Astrocyte of the cerebellum (primary cell): ENCODE data around the gene AOAH.
"Not testable (repeated sequence)": the region's sequence is repeated elsewhere in the genome, so short reads cannot be mapped to it uniquely, and the experiment has no call there.

Experiments
- DNase-seq: peaks from one replicate; pipeline ENCODE4 v3.0.0-alpha.2; 2011; ENCODE audit warnings: low read depth
- H3K4me3 ChIP-seq: 2 replicates; pipeline ENCODE4 v1.5.1; 2011; ENCODE audit warnings: mild to moderate bottlenecking, low read depth, low read length, moderate library complexity
- CTCF ChIP-seq: IDR thresholded peaks from 2 replicates; pipeline ENCODE4 v1.5.1; 2012; ENCODE audit warnings: low read length, low read depth, moderate library complexity, mild to moderate bottlenecking; ENCODE audit errors: missing control alignments
- in situ Hi-C: cut with HindIII; loops from 2 replicates; pipeline ENCODE4 v1.10.0; 2017; ENCODE audit warnings: low sequenced_read_pairs

Gene AOAH

GRCh38 chr7:36512616-36513015, 211.7 kb downstream of the AOAH start:
- in situ Hi-C loops: no loop called here
- H3K4me3 ChIP-seq: no peak overlapping the region
- TF ChIP-seq CTCF: no peak
- DNase-seq: no peak

GRCh38 chr7:36509962-36510361, 214.3 kb downstream of the AOAH start:
- DNase-seq: no peak
- in situ Hi-C loops: no loop called here
- TF ChIP-seq CTCF: peak; percentile 4
- H3K4me3 ChIP-seq: no peak overlapping the region

GRCh38 chr7:36507475-36508440, 216.5 kb downstream of the AOAH start:
- no peak overlapping the region for H3K4me3 ChIP-seq
- in situ Hi-C loops: no loop called here
- TF ChIP-seq CTCF: no peak

GRCh38 chr7:36506820-36507219, 217.5 kb downstream of the AOAH start:
- DNase-seq: no peak
- in situ Hi-C loops: no loop called here
- TF ChIP-seq CTCF: no peak
- H3K4me3 ChIP-seq: no peak overlapping the region

More at GRCh38 chr7:36507475-36508440, 216.5 kb downstream of the AOAH start:
- no peak for DNase-seq

- no peak overlapping the region for H3K4me3 ChIP-seq
- in situ Hi-C loops: no loop called here
- no peak for TF ChIP-seq CTCF
- DNase-seq: no peak
Observed at GRCh38 chr7:36506130-36506798, 218.0 kb downstream of the AOAH start.

GRCh38 chr7:36504617-36505016, 219.7 kb downstream of the AOAH start:
- H3K4me3 ChIP-seq, in situ Hi-C loops, DNase-seq: not testable (repeated sequence)

GRCh38 chr7:36504216-36504615, 220.1 kb downstream of the AOAH start:
- DNase-seq, in situ Hi-C loops, H3K4me3 ChIP-seq: not testable (repeated sequence)
